Activated T-cell treated with anti-CD3 and anti-CD28 coated beads, Interleukin-2, amount 50 U/mL, for 1 hour (primary cell): ENCODE results near the gene CDK6.
A peak's percentile ranks its signal among the peaks of the same experiment; 100 is the strongest.
"Not testable (repeated sequence)": the region's sequence is repeated elsewhere in the genome, so short reads cannot be mapped to it uniquely, and the experiment has no call there.

Experiments used
- DNase-seq: peaks from one replicate; pipeline ENCODE4 v3.0.0-alpha.2; 2020

The CDK6 gene

DNA sequence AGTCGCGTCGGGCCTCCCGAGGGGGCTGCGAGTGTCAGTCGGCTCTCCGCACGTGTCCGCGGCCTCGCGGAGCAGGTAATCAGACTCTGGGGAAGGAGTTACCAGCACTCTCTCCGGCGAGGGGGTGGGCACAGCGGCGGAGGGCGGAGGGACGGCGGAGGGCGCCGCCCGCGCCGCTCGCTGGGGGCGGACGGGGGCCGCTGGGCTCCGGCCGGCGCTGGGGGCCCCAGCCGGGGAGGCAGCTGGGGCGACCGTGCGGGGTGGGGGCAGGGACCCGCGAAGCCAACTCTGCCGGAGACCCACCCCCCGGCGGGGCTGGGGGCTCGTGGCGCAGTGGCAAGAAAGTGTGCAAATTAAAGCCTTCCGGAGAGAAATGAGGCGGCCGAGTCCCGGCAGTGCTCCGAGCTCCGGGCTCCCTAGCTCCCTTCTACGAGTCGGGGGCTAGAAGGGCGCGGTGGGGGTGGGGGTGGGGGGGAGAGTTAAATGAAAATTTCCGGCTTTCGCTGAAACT is at the start of gene CDK6:
Gene CDK6, minus strand, starts transcription at position 85 of the 511 bp plus-strand sequence. CDS start 3,250 bp downstream, outside the sequence.
- peak; percentile 69 for DNase-seq

DNA sequence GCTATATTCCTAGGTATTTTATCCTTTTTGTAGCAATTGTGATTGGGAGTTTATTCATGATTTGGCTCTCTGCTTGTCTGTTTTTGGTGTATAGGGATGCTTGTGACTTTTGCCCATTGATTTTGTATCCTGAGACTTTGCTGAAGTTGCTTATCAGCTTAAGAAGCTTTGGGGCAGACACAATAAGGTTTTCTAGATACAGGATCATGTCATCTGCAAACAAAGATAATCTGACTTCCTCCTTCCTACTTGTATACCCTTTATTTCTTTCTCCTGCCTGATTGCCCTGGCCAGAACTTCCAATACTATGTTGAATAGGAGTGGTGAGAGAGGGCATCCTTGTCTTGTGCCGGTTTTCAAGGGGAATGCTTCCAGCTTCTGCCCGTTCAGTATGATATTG is 49.7 kb upstream of the CDK6 start:
- DNase-seq, result not testable (repeated sequence)

DNA sequence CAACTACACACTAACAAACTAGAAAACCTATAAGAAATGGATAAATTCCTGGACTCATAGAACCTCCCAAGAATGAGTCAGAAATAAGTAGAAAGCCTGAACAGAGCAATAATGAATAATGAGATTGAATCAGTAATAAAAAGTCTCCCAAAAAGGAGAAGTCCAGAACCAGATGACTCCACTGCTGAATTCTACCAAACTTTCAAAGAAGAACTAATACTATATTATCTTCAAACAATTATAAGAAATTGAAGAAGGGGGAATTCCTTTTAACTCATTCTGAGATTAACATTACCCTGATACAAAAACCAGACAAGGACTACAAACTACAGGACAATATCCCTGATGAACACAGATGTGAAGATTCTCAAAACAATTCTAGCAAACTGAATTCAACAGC is 47.8 kb upstream of the CDK6 start:
- no peak for DNase-seq

DNA sequence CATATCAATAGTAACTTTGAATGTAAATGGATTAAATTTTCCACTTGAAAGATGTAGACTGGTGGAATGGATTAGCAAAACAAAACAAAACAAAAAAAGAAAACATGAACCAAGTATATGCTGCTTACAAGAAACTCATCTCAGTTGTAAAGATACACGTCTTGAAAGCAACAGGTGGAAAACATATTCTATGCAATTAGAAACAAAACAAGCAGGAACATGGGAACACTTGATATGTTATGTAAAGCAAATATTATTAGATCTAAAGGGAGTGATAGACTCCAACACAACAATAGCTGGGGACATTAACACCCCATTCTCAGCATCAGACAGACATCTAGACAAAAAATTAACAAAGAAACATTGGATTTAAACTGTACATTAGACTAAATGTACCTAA is 46.4 kb upstream of the CDK6 start:
- DNase-seq, result no peak

DNA sequence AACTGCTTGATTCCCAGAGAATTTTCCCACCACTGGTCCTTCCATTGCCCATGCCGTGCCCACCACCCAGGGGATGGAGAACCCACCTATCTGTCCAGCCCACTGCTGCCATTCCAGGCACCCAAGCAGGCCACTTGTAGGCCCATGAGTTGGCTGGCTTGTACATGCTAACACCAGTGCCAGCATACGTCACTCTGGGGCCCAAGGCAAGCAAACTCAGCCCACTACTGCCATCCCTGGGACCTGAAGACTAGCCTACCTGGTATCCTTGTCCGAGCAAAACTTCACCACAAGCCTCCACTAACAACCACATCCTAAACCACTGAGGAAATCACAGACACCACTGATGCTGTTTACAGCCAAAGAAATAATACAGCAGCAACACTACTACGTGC is 44.7 kb upstream of the CDK6 start:
- no peak for DNase-seq

DNA sequence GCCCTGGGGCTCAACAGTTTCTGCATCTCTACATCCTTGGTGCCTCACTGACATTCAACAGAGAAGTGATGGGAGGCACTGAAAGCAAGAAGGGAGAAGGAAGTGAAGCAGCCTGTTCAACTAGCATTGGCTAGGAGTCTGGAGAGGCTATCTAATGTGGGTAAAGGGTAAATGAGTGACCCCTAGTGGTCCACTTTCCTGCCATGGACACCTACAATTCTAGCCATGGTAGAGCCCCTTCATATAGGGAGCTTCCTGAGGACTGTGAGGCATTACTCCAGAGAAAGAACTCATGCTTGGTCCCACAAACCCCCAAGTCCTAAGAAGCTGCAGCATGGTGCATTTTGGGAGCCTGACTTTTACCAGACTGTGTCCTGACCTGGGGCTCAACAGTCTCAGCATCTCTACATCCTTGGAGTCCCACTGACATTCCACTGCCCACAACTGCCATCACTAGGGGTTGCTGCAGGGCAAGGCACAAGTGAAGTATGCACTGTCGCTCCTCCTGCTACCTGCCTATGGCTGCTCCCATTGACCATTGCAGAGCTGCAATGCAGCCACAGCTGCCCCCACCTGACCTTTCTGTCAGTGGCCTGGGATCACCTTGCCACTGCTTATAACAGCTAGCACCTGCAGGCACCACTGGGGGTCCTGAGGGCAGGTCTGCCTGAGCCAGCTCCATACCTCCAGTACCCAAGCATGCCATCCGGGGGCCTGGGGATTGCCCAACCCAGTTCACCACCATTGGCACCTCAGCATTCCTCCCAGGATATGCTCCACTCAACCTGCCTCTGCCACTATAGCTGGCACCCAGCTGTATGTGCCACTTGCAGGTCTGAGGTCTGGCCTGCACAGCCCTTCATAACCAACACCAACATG is 44.1 kb upstream of the CDK6 start:
- DNase-seq, result no peak

DNA sequence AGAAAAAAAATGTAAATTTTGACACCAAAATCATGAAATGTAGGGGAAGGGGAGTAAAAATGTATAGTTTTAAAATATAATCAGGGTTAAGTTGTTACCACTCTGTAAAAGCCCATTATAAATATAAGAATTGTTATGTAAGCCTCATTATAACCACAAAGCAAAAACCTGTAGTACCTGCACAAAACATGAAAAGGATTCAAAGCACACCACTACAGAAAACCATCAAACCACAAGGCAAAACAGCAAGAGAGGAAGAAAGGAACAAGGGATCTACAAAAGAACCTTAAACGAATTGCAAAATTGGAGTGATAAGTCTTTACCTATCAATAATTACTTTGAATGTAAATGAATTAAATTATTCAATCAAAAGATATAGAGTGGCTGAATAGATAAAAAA is 41.0 kb upstream of the CDK6 start:
- no peak for DNase-seq

DNA sequence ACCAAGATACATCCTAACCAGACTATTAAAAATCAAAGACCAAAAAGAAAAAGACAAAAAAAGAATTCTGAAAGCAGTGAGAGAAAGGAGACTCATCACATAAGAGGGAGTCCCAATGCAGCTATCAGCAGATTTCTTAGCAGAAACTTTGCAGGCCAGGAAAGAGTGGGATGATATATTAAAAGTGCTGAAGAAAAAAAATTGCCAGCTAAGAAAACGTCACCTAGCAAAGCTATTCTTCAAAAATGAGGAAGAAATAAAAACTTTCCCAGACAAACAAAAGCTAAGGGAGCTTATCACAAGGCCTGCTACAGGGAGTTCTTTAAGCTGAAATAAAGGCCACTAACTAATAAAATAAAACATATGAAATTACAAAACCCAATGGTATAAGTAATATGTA is 40.5 kb upstream of the CDK6 start:
- no peak for DNase-seq

DNA sequence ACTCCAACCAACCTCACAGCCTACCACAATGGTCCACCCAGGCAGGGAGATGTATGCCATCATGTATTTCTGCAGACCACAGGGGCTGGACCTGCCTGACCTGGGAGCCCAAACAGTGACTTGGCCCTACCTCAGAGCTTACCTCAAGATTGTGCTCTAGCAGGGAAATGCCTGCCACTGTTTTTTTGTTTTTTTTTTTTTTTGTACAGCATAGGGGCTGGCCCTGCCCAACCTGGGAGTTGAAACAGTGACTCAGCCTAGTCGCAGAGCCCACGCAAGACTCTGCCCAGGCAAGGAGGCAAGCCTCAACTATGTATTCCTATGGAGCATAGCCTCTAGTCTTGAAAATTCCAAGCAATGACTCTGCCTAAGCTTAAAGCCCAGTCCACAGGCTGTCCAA is 39.3 kb upstream of the CDK6 start:
- no peak for DNase-seq

DNA sequence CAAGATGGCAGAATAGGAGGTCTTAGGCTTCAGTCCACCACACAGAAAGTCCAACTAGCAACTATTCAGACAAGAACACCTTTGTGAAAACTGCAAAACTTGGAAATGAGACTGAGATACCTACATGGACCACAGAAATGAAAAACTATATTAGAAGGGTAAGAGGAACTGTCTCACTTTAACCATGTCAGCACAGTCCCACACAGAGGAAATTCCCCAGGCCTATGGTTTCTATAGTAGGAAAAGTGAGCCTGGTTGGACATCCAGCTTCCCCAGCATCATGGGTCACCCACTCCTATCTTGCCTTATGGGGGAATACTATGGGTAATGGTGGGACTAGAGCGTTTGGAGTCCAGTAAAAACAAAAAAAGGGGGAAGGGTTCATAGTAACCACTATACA is 38.8 kb upstream of the CDK6 start:
- no peak for DNase-seq

DNA sequence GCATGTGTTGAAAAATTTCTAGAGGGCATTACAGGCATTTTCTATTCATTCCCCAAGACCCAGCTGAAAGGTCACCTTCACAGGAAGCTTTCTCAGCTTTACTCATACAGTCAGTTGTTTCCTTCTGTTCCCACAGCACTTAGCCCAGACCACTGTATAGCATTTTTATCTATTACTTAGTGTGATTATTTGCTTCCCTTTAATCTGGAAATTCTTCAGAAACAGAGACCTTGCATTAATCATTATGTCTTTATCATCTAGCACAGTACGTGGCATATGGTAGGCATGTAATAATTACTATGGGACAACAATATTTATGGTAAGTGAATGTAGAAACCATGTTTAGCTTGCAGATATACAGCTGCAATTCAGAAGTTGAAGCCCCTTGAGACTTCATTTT is 38.2 kb upstream of the CDK6 start:
- no peak for DNase-seq

DNA sequence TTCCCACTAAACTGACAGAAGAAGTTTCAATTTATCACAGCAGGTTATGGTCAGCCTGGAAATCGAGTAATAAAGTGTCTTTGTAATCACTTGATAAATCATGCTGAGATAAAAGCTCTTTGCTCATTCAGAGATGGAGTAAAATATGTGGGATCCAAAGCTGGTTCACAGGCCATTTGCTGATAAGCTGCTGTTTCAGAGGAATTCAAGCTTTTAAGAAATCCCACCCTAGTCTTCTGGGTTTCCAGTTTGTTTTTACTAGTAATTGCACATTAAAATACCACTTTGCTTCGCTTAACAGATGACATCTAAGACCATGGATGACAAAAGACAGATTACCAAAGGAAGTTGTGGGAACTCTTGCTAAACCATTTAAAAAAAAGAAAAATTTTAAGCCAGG is 37.4 kb upstream of the CDK6 start:
- DNase-seq, result no peak

DNA sequence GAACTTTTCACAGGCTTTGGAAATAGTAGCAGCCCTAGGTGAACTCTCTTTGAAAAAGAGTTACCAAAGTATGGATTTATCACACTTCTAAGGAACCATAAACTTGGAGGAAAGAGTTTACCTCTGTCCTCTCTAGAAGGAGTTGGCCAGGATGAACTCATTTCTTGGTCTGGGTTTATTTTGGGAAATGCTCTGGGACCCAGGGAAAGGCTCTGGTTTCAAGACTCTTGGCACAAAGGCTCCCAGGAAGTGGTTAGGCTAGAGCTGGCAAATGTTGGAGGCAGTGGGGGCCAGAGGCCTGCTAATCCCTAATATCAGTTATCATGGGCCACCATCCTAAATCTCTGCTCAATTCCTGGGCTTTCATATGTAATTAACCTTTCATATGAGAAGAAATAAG is 36.3 kb upstream of the CDK6 start:
- DNase-seq, result no peak

DNA sequence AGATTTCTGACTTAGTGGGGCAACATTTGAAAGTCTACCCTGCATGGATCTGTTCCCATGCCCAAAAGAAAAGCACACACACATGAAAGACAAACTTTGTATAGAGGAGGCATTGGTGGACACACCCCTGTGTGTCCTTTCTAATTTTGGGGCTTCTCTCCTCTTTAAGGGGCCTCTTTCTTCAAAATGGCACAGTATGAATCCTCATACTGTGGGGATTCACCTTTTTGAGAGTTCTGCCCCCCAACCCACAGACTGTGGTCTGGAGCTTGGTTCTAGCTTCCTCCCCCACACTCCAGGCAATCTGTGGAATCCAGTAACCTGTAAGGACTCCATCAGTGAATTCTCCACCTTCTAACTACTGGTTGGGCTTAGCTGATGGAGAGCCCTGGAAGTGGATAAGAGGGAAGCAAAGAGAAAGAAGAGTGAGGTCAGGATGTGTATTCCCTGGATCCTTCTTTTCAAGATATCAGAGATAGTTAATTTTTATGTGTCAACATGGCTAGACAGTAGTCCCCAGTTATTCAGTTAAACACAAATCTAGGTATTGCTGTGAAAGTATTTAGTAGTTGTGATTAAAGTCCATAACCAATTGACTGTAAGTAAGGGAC is 32.4 kb upstream of the CDK6 start:
- no peak for DNase-seq

DNA sequence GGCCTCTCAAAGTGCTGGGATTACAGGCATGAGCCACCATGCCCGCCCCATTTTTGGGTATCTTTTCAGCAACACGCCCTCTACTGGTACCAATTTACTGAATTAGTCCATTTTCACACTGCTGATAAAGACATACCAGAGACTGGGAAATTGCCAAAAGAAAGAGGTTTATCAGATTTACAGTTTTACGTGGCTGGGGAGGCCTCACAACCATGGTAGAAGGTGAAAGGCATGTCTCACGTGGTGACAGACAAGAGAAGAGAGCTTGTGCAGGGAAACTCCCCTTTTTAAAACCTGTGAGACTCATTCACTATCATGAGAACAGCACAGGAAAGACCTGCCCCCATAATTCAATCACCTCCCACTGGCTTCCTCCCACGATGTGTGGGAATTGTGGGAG is 27.8 kb upstream of the CDK6 start:
- not testable (repeated sequence) for DNase-seq

DNA sequence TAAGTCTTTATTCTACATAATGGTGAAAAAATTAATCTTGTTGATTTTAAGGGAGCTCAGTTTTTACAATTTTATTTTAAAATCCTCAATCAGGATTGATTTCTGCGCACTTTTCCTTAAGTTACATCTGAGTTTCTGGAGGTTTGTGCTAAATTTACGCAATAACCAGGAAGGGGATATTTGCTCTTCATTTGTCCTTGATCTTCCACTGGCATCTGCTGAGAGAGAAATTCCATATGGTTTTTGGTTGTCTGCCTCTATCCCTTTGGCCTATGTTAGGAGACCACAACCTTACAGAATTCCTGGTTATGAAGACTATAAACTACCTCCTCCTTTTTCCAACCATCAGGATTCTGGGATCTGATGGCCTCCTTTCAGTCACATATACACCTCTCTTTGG is 20.1 kb upstream of the CDK6 start:
- no peak for DNase-seq

DNA sequence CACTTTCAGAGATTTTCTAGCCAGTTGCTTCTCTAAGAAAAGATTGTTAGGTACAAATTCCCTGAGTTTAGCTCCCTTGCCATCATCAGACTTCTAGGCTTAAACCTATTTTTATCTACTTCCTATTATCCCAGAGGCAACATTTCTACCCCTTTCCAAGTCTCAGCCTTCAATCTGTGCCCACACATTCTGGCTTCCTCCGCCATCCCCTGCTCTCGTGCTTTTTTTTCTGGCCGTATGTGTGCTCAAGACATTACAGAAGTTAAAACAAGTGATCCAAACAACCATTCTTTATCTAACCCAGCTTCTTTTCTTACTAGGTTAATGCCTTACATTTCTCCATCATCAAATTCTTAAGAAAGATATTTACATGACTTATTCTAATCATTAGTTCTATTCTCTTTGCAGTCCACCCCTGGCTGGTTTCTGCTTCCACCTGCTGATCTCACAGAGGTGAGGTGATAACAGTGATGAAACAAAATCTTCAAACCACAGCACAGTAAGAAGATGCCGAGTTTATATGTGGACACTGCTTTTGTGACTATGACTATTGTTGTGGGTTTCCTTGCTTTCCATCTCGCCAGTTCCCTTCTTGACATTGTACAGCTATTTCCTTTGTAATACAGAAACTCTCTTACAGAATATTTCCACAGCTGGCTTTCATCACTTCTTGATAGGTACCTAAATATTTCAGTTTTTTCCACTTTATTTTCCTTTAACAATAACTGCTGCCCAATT is 18.3 kb upstream of the CDK6 start:
- DNase-seq, result no peak

DNA sequence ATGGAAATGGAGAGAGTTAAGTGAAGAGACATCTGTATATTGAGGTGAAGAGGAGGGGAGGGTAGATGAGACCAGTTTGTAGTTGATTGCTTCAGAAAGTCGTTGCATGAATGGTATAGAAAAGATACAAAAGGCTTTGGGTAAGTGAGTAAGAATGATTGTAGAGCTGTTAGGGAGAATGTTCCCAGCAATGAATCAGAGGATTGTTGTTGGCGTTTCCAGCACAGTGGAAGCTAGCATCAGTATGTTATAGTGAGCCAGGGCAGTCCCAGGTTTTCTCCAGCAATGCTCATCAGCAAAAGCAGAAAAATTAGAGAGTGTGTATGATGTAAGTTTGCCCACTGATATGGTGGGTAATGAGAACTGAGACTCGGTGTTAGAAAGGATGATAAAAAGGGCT is 15.4 kb upstream of the CDK6 start:
- no peak for DNase-seq

DNA sequence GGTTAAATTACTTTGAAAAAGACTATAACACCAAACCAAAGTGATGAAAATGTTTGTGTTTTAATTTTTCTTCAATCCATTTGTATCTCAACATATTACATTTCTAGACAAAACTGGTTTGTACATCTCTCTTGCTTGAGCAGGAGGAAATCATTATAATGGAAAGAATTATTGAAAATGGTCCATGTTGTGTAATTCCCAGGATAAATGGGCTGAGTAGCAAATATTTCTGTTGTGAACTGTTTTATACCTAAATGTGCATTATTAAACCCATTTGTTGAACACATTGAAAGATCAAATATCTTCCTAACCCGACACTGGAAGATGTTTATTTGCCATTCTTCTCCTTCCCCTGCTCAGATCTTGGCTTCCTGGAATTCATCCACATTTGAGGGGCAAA is 14.1 kb upstream of the CDK6 start:
- DNase-seq, result no peak

DNA sequence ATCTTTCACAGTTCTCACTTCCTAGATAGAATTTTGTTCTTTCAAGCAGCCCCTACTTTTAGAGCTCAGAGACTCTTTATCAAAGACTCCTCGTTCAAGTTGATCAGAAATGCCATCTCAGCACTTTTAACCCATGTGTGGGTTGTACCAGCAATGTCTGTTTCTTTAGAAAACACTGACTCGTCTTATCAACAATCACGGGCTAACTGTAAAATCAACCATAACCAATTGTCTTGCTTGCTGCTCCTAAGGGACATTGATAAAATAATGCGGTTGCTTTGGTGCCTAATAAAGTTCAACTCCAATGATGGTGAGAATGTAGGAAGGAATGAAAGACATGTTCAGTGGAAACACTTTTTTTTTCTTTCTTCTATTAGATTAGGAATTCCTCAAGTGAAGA is 12.9 kb upstream of the CDK6 start:
- no peak for DNase-seq

DNA sequence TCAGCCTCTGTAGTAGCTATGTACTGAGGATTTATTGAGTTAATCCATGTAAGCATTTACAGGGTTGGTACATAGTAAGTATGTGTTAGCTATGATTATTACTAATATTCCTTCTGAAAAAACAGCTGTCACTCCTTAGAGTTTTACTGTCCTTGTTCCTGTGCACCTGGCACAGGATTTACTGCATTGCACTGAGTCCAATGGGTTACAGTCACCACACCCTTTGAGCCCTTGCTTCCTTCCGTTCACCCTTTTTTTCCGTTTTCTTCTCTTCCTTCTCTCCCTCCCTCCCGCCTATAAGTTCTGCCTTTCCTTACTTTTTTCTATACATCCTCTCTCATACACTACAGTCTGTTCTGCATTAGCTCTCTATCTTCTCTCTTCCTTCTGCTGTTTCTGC is 12.5 kb upstream of the CDK6 start:
- DNase-seq, result no peak

DNA sequence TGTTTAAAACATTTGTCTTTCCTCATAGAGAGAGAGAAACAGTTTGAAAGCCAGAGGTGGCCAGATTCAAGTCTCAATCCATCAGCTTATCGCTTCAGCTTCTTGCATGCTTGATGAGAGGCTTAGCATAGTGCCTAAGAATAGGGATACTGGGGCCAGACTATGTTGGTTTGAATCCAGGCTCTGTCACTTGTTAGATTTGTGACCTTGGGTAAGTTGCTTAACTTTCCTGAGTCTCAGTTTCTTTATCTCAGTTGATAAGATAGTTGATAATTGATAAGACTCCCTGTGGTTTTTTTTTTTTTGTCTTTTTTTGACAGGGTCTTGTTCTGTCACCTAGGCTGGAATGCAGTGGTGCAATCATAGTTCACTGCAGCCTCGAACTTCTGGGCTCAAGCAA is 12.1 kb upstream of the CDK6 start:
- no peak for DNase-seq

DNA sequence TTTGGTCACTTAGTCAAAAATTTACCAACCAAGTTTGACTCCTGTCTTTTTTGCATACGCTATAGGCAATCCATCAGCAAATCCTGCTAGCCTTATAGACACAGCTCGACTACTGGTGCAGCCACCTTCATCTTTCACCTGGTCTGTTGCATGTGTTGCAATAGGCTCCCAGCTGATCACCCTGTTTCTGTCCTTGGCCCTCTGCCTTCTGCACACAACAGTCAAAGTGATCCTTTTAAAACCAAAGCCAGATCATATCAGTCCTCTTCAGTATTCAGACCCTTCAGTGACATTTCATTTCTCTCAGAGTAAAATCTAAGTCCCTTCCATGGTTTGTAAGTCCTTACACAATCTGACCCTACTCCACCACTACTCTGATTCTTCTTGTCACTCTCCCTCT is 10.9 kb upstream of the CDK6 start:
- no peak for DNase-seq

DNA sequence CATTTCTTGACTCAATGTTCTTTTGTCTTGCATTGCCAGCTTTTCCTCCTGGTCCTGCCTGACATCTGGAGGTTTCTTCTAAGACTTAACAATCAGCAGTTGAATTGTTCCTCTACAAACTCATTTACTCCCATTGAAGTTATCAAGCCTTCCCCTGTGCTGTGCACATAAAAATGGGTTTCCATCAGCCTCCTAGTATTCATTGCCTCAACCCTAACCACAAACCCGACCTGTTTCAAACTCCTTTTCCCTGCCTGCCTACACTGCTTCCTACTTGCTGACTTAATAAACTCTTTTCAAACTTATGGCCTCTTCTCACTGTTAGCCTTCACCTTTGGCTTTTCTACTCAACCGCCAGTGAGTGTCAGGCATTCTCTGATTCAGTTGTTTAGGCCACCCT is 9.4 kb upstream of the CDK6 start:
- DNase-seq, result no peak
